ENCODE data around the gene IGFL3.

The IGFL3 gene

GRCh38 chr19:46076031-46076880 is 48.2 kb downstream of the IGFL3 start:
- no peak for ATAC-seq

- no peak for ATAC-seq
These were observed 51.1 kb downstream of the IGFL3 start for GRCh38 chr19:46073268-46073922.

All from activated CD4-positive, CD25-positive, alpha-beta regulatory T cell treated with anti-CD3 and anti-CD28 coated beads, Interleukin-2, amount 50 U/mL, for 24 hours (primary cell).